HG03439 (cell line): ENCODE data around the gene ERC2.

Experiments used
- ATAC-seq: cut with Tn5 transposase; IDR thresholded peaks from one replicate; pipeline ENCODE4 v1.9.1; 2021; ENCODE audit warnings: mild to moderate bottlenecking, moderate library complexity; ENCODE audit not compliant: unreplicated experiment

The ERC2 gene

DNA sequence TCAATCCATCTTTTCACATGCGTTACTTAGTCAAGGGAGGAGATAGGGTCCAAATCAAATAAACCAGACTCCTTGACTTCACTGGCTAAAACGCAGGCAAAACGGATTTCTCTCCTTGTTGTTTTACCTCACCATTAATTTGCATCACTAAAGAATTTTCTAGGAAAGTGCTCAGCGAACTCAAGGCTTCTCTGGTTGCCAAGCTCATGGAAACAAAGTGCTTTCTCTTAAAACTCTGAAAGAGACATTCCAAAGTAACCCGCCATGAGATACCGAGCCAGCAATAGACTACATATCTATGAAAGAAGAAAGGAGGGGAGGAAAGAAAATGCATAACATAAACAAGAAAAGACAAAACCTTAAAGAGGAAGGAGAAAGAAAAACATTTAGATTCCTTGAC, 769.4 kb downstream of the ERC2 start:
- no peak for ATAC-seq

DNA sequence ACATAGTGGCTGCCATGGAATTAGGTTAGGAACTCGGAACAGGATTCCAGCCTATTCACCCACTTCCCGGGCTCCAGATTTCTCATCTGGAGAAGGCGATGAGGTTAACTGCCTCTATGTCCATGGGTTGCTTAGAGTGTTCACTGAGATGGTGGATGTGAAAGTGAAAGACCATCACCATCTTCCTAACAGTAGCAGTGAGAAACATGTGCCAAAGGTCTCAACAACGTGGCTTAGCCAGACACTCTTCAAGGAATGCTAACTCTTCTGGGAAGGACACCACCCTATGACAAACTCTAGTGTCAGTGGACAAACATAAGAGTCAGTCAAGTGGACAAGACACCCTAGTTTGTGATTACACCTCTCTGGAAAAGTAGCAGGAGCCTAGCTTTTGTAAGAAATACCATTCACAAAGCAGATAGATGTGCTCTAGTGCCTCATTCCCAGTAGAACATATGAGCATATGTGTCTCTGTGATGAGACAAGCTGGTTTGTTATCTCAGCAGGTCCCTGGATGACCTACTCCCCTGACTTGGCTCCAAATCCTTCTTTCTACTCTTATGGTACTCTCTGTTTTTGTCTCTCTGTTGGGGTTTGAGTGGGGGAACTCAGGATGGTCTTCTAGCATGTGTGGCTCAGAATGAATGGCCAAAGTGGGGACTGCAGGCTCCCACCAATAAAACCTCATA, 770.9 kb downstream of the ERC2 start:
- no peak for ATAC-seq

DNA sequence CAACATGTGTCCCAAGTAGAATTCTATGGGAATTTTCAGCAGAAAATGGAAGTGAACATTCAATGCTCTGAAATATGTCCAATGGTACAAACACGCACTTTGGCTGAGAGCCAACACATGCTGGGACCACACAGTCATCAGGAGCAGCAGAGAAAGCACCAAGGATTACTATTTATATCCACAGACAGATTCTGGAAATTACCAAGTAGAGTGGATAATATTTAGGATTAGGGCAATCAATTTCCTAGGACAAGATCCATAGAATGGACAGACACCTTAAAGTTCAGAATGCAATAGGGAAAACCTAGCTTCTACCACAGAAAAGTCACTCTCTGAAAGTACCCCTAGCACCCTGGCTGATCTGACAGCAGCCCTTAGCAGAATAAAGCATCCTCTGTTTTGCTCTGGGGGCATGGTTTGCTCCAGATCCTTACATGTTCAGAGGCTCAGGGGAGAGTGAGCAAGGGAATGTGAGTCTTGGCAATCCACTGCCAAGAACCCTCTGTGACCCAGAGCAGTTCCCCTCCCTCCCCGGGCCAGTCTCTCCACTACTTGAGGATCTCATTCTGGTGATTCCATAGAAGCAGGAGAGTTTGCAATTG, 775.2 kb downstream of the ERC2 start:
- ATAC-seq = no peak

DNA sequence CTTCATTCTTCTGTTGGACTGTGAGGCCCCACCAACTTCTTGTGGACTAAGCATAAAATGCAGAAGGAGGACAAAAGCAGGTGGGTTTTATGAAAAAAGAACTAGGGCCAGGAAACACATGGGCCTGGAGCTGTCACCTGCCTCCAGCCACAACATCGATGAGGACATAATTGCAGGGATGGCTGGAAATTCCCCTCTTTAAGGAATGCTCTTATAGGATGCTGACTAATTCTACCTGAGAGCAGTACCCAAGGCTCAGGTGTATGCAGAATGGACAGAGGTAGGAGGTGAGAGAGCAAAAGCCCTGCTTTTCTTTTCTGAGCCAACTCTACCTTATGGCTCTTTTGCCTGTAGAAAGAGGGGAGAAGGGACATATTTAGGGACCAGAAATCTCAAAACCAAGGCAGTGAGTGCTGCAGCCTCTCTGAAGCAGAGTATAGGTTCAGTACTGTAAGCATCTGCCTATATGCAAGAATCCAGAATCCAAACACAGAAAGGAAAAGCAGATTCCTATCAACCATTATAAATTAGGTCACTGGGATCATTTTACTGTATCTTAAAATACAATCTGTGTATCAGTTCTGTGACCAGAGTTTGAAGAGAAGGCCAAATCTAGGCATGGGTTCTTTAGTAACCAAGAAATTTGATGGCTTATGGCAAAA, 775.8 kb downstream of the ERC2 start:
- no peak for ATAC-seq

DNA sequence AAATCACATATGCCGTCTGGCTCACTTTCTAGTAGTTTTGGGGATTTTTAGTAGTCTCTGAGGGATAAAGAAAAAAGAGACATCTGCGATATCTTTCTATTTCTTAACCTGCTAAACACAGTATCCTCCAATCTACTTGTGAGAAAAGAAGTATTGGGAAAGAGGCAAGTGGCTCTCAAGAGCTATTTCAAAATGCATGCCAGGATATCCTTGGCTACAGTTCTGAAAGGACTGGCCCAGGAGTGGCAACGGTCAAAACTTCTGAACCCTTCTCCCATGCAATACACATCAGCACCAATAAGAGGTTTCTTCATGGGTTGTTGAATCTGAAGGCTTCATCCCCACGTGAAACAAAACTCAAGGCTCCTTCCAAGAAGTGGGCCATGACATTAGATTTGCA, 777.1 kb downstream of the ERC2 start:
- no peak for ATAC-seq

DNA sequence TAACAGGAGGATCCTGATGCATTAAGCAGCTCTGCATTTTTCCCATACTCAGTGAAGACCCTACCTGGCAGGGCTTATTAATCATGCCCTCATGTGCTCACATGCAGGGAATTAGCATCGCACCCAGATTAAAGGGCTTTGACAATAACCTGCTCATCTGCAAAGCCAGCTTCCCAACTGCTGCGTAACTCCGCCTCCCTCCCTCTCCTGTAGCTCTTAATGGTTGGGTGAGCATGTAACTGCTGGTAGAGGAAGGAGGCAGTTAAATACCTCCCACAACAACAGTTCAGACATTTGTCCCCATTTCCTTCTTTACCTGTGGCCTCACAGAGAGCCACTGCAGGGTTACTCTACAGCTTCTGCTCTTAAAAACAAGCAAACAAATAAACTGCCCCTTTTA, 777.5 kb downstream of the ERC2 start:
- ATAC-seq = peak; percentile 42

DNA sequence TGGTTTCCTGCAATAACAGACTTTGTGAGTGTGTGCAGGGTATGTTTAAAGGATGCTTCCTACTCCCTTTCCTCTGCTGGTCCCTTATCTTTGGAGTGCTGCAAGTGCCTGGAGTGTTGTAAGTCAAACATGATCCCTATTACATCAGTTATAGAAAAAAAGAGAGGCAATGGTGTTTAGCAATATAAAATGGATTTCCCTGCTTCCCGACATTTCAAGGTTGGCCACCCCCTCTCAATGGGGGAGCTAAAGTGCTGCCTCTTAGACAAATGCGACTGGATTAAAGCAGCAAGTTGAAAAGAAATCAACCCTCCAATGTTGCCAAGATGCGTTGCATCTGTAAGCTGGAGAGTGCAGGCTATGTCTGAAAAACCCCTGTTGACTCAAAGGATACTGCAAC, 778.1 kb downstream of the ERC2 start:
- no peak for ATAC-seq

DNA sequence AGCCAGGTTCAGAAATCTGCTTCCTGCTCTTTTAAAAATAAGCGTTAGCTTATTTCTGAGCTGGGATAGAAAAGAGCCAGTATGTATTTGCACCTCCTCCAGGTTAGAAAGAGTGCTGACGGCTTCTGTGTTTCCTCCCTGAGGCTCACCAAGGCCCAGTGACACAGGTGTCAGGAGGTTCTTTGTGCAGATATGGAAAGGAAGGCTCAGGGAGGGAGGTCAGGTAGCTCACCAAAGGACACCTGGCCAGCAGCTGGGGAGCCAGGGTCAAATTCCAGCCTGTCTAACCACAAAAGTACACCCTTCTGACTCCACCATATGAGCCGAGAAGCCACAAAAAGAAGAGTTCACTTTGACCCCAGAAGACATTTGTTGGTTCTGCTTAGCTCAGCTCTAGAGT, 780.1 kb downstream of the ERC2 start:
- no peak for ATAC-seq

DNA sequence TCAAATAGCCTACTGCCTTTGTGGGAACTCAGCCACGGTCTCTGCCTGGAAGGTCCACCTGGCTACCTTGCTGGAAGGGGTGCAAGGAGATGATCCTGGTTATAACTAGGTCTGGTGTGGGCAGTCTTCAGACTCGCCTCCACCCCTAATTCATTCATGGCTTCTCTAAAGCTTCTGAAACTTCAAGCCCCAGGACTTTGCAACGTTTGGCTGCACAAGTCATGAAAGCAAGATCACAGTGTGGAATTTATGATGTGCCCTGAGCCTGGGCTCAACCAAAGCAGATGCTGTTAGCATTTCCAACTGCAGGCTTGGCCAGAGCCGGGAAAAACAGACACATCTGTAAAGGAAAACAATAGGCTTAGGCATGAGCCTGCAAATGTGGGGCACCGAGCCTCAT, 780.7 kb downstream of the ERC2 start:
- no peak for ATAC-seq

DNA sequence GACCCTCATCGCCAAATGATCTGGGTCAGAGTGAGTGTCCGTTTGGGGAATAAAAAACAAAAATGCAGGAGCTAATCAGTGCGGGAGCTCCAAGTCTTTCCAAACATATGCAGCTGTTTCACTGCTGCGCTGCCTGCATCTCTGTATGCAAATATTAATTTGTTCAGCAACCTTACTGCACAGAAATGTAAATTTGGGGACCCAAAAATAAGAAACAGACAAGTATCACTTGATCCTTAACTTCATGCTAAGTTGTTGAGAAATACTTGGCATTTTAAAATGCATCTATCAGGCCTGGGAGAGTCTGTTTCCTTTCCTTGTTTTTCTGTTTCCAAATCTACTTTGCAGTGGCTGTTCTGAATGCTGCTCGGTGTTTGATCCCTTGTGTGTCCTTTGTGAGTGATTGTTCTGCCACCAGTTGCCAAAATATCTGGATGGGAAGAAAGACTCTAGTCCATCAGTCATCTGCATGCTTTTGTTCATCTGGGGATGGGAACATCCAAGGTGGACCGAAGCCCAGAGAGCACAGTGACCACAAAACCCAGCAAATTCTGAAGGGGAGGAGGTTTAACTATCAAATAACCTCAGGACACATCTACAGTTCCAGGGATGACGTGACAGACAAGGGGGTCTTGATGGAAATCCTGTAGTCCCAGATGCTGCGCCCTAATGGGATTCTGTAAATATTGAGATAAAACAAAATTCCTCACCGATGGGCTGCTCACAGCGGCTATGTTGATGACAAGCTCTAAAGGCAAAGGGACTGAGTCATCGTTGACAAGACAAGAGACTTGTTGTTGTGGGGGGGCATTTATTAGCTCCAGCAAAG, 781.6 kb downstream of the ERC2 start:
- no peak for ATAC-seq

DNA sequence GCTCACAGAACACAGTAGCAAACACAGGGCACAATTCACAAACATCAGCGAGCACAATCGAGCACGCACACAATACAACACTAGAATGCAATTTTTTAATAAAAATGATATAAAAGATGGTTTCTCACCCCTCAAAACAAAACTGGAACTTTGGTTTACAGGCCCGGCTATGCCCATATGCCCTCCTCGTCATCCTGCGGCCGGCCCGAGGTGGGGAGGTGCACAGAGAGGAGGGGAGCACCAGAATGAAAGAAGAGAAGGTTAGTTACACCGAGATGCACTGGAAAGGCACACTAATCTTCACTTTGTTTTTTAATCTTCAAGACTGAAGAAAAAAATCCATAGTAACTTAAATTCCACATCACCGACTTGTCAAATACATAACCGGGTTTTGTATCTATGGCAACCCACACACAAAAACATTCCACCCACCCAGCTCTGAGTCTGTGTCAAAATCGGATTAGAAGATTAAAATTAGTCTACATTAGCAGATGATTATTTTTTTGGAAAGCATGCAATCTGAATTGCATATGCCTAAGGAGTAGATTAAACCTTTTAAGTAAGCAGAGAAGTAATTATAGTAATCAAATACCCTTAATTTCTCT, 784.5 kb downstream of the ERC2 start:
- no peak for ATAC-seq

DNA sequence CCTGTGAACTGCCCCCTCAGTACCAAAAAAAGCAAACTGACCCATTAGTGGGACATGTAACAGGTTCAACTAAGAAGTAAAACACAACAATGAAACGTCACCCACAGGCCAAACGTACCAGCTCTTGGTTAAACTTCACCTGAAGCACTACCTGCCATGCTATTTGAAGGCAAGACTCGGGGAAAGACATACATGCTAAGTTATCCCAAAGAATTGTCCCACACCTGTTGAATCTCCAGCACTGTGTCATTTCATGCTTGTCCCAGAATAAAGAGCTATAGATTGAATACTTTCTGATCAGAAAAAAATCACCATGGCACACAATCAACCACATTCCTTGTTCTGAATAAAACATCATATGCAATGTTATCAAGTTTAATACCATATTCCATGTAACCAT, 785.8 kb downstream of the ERC2 start:
- no peak for ATAC-seq

DNA sequence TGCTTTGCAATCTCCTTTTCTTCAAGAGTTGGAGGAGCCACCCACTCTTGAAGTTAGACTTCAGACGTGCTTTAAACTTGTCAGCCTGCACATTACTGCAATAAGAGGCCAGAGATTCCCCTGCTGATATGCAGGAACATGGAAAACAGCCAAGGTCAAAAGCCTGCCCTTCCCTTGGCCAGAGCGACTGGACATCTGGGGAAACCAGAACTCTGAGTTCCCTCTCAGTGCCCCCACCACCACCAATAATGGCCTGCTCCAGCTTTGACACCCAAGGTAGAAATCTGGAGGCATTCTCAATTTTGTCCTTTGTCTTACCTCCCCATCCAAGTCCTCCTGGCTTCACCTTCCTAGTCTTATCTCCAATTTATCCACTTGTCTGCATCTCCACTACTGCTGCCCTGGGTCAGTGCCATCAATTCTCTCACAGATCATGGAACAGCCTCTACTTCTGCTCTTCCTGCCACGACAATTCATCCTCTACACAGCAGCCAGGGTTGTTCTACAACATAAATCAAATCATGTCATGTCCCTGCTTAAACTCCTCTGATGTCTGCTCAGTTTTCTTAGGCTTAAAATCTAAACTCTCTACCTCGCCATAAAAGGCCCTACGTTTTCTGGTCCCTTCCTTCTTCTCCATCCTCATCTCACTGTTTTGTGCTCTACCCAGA, 789.6 kb downstream of the ERC2 start:
- ATAC-seq = no peak

DNA sequence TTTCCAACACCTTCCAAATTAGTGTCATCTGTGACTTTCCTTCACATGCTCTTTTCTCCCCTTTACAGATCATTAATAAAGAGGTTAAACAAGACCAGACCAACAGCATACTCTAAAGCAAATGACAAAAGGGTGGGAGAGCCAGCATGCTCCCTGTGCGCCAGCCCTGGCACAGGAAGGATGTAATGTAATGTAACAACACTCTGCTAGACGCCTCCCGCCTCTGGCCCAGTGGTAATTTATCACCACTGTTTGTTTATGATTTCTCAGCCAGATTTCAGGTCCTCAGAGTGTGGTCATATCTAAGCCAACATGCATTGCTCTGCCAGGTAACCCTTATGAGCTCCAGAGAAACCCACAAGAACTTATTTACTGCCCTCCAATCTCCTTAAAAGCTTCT, 791.6 kb downstream of the ERC2 start:
- no peak for ATAC-seq

DNA sequence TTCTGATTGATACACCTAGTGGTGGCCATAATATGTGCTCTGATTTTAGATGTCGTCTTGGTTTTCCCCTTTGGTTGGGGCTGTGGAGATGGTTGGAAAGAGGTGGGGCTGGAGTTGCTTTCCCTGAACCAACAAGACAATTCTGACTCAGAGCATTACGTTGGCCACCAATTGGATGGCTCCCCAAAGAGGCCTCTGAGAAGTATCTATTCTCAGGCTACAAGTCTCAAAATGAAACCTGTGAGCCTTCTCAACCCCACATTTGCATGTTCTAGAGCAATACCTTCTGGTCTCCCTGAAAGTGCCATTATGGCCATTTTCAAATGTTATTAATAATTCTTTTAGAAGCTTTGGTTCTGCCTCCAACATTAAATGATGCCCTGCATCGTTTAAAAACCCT, 792.8 kb downstream of the ERC2 start:
- peak; percentile 99 for ATAC-seq

DNA sequence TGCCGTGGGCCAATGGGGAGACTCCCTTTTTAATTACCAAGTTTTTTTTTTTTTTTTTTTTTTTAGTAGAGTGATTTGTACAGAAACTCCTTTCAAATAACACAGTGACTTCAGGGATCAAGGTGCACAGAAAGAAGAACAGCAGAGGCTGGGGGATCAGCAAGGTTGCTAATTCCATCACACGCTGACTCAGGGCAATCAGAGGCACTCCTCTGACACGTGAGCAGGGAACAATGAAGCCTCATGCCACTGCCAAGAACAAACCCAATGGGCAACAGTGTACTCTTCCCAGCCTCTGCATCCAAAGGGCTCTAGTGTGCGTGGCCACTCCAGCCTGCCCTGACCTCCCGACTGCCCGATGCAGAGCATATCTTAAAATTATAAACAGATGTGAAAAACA, 794.5 kb downstream of the ERC2 start:
- ATAC-seq = no peak

DNA sequence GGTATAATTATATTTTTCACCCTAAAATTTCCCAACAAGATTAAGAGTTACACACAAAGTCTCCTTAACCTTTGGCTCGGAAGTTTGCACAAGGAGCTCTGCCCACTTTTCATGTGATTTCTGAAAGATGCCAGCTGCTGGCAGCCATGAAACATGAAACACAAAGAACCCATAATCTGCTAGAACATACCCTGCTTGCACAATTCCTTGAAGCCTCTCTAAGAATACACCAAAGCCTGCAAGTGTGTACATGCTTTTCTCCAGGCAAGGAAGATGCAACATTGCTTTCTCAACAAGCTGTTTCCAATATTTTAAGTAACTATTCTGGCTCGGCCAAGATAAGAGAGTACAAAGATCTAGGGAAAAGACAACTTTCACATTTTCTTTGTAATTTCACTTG, 799.1 kb downstream of the ERC2 start:
- ATAC-seq = no peak

DNA sequence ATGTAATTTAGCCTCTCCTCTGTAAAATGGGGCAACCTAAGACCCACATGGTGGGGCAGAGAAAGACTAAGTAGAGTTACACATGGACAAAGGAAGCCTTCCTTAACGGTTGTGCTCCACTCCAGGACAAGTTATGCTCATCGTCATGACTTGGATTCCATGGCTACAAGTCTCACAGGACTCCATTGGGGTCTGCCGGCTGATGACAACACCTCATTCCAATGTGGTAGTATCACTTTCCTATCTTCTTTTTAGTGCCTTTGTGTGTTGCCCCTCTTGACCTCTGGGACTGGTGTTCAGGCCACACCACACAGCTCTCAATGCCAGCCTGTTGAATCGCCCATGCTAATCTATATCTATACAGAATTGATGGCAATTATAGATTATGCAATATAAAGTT, 799.9 kb downstream of the ERC2 start:
- ATAC-seq = no peak

DNA sequence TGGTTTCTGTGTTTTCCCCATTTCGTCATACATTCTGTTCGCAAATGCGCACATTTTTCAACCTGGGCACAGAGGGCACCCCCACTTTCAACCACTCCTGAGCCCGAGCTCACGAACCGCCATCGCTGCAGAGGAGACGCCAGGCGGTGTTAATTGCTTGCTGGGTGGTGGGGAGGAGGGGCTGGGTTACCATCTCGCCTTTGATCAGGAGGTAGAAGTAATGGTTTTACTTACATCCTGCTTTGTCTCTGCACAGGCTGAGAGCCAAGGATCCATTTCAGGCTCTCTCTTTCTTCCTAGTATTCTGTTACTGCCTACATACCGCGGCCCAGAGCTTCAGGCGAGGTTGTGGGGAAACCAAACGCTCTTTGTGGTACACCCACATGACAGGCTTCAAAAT, 803.9 kb downstream of the ERC2 start:
- no peak for ATAC-seq

DNA sequence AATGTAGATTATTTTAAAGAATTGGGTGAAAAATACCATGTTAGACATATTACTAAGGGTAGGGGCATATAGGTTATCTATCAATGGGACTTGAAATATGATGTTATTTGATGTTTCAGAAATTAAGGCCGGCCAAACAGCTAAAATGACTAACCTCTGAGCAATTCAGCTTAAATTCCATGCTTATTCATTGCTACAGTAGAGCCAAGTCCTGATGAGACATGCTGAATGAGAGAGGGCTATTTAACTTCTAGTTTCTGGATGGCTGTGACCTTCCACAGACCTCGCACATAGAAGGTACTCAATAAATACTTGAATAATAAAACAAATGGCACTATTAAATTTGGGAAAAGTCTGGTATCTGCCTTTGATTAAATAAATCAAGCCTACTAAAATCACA, 805.6 kb downstream of the ERC2 start:
- ATAC-seq = no peak

DNA sequence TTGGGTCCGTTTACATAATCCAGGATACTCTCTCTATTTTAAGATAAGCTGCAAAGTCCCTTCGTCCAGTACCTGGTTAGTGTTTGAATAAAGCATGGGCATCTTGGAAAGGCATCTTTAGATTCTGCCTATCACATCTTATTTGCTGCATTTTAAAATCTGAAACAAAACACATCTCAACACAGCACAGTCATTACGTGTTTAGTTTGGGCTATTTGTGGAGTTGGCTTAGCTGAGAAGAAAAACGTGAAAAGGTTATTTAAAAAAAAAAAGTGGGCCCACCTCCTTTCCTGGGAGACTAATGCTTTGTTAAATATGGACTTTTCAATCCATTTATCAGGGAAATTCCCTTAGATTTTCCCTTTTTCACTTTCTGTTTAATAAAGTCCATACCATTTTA, 806.7 kb downstream of the ERC2 start:
- ATAC-seq = peak; percentile 4
